ENCODE measurements around the gene ERCC3. TPM values are rescaled to one million over a fixed set of nuclear protein-coding genes. Genes with fewer than 3 reads are reported as not detected.
"Not testable (repeated sequence)": the region's sequence is repeated elsewhere in the genome, so short reads cannot be mapped to it uniquely, and the experiment has no call there.

The ERCC3 gene
- total and polyA plus RNA-seq, 4 donors = 13.4 to 52.2 (median 38.4) TPM

DNA sequence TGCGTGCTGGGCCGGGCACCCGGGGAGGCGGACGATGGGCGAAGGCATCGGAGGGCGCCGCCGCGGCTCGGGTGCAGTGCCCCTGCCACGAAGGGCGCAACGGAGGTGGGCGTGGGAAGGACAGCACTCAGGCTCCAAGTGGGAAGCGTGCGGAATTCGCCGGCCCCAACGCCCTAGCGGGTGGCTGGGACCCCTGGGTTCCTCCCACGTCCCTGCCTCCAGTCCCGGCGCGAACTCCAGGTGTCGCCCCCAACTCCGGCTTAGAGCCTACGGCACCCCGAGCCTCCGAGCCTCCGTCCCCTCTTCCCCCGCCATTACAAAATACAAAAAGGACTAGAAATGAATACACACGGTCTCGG is 75.2 kb downstream of the ERCC3 start:
- peaks cover 1% of the 10 kb centered on the region for H3K9me3 ChIP-seq (ENCODE audit: control insufficient read depth, low read length)
- no peaks in the 10 kb centered on the region for H3K4me1 ChIP-seq (ENCODE audit: control insufficient read depth in 1 of 2, insufficient read depth in 2 of 2, low read length in 2 of 2)
- H3K4me3 ChIP-seq (ENCODE audit: low read length in 2 of 2) = peak overlapping the region in 1 of 2 donors; percentile 42
- intact Hi-C loops (cut with DNase I) = no loop called here
- no peaks in the 10 kb centered on the region for H3K36me3 ChIP-seq (ENCODE audit: control insufficient read depth in 1 of 2, insufficient read depth in 2 of 2, low read length in 1 of 2)
- WGBS, 2 donors = 3% methylated on average over 29 to 35 of the region's 35 CpGs
- no peak overlapping the region for H3K27ac ChIP-seq (ENCODE audit: low read depth in 1 of 2, low read length in 2 of 2)
- ATAC-seq (ENCODE audit: low FRiP score) (peak; percentile 45), DNase-seq (no peak)
- H3K27me3 ChIP-seq (ENCODE audit: control insufficient read depth in 1 of 2, insufficient read depth in 2 of 2, low read length in 1 of 2) = no peaks in the 10 kb centered on the region

DNA sequence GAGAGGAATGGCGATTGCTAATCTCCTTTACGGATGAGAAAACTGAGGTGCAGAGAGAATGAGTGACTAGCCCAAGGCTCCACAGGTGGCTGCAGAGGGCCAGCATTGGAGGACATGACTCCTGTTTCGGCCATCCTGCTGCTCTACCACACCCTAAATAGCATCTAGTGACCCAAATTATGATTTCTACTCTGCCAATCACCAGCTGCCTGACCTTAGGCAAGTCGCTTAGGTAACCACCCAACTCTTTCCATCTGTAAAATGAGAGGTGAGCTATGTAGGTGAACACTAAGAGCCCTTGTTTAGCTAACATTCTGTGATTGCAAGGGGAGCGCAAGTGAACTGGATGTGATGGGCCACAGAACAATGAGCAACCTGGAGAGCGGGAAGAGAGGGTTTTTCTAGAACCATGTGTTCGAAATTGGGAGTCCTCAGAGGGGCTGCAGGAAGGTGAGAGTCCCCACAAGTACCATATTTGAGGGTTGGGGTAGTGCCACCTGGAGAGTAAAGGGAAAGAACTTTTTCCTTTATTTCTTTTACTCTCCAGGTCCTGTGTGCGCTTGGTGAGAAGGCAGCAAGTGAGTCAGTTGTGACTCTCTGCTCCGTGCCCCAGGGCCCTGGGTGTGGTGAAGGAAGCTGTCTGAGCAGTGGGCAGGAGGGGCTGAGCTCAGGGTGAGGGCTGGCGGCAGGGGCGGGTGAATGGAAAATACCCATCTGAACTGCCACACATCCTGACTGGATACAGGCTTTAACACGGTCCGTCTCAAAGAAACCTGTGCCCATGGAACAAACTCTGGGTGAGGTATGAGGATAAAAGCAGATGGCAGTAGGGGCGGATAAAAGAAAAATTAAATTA is 76.2 kb downstream of the ERCC3 start:
- Histone ChIP-seq H3K27ac (ENCODE audit: low read depth in 1 of 2, low read length in 2 of 2) (no peak overlapping the region), H3K4me1 (ENCODE audit: control insufficient read depth in 1 of 2, insufficient read depth in 2 of 2, low read length in 2 of 2) (no peaks in the 10 kb centered on the region), H3K36me3 (ENCODE audit: control insufficient read depth in 1 of 2, insufficient read depth in 2 of 2, low read length in 1 of 2) (no peaks in the 10 kb centered on the region), H3K9me3 (ENCODE audit: control insufficient read depth, low read length) (peaks cover 1% of the 10 kb centered on the region), H3K4me3 (ENCODE audit: low read length in 2 of 2) (no peak overlapping the region), H3K27me3 (ENCODE audit: control insufficient read depth in 1 of 2, insufficient read depth in 2 of 2, low read length in 1 of 2) (no peaks in the 10 kb centered on the region)
- DNase-seq (no peak), ATAC-seq (ENCODE audit: low FRiP score) (no peak)
- 94% methylated on average over 14 of the region's 14 CpGs for WGBS, 2 donors
- intact Hi-C loops (cut with DNase I) = no loop called here

- DNase-seq (no peak), ATAC-seq (ENCODE audit: low FRiP score) (no peak)
- H3K27me3 ChIP-seq (ENCODE audit: control insufficient read depth in 1 of 2, insufficient read depth in 2 of 2, low read length in 1 of 2) = no peaks in the 10 kb centered on the region
- intact Hi-C loops (cut with DNase I) = no loop called here
- H3K36me3 ChIP-seq (ENCODE audit: control insufficient read depth in 1 of 2, insufficient read depth in 2 of 2, low read length in 1 of 2) = no peaks in the 10 kb centered on the region
- H3K4me1 ChIP-seq (ENCODE audit: control insufficient read depth in 1 of 2, insufficient read depth in 2 of 2, low read length in 2 of 2) = no peaks in the 10 kb centered on the region
- no peak overlapping the region for H3K4me3 ChIP-seq (ENCODE audit: low read length in 2 of 2)
- 97 to 99% methylated on average over 1 of the region's 1 CpG for WGBS, 2 donors
- H3K27ac ChIP-seq (ENCODE audit: low read depth in 1 of 2, low read length in 2 of 2) = no peak overlapping the region
- H3K9me3 ChIP-seq (ENCODE audit: control insufficient read depth, low read length) = peaks cover 1% of the 10 kb centered on the region
These were observed 77.4 kb downstream of the ERCC3 start for GRCh38 chr2:127216593-127216992.

GRCh38 chr2:127216095-127216494 is 77.8 kb downstream of the ERCC3 start:
- H3K27ac ChIP-seq (ENCODE audit: low read depth in 1 of 2, low read length in 2 of 2) = no peak overlapping the region
- no peaks in the 10 kb centered on the region for H3K36me3 ChIP-seq (ENCODE audit: control insufficient read depth in 1 of 2, insufficient read depth in 2 of 2, low read length in 1 of 2)
- H3K4me3 ChIP-seq (ENCODE audit: low read length in 2 of 2) = no peak overlapping the region
- H3K9me3 ChIP-seq (ENCODE audit: control insufficient read depth, low read length) = peaks cover 1% of the 10 kb centered on the region
- WGBS, 2 donors = 37 to 54% methylated on average over 2 of the region's 2 CpGs
- intact Hi-C loops (cut with DNase I) = no loop called here
- no peaks in the 10 kb centered on the region for H3K4me1 ChIP-seq (ENCODE audit: control insufficient read depth in 1 of 2, insufficient read depth in 2 of 2, low read length in 2 of 2)
- DNase-seq (no peak), ATAC-seq (ENCODE audit: low FRiP score) (no peak)
- H3K27me3 ChIP-seq (ENCODE audit: control insufficient read depth in 1 of 2, insufficient read depth in 2 of 2, low read length in 1 of 2) = no peaks in the 10 kb centered on the region

- H3K27ac ChIP-seq (ENCODE audit: low read depth in 1 of 2, low read length in 2 of 2); intact Hi-C loops (cut with DNase I); H3K9me3 ChIP-seq (ENCODE audit: control insufficient read depth, low read length); ATAC-seq (ENCODE audit: low FRiP score); H3K36me3 ChIP-seq (ENCODE audit: control insufficient read depth in 1 of 2, insufficient read depth in 2 of 2, low read length in 1 of 2); DNase-seq; H3K27me3 ChIP-seq (ENCODE audit: control insufficient read depth in 1 of 2, insufficient read depth in 2 of 2, low read length in 1 of 2); H3K4me1 ChIP-seq (ENCODE audit: control insufficient read depth in 1 of 2, insufficient read depth in 2 of 2, low read length in 2 of 2); H3K4me3 ChIP-seq (ENCODE audit: low read length in 2 of 2): not testable (repeated sequence)
- WGBS, 2 donors = 64% methylated on average over 2 of the region's 2 CpGs
These were observed 79.7 kb downstream of the ERCC3 start for GRCh38 chr2:127214201-127214600.

DNA sequence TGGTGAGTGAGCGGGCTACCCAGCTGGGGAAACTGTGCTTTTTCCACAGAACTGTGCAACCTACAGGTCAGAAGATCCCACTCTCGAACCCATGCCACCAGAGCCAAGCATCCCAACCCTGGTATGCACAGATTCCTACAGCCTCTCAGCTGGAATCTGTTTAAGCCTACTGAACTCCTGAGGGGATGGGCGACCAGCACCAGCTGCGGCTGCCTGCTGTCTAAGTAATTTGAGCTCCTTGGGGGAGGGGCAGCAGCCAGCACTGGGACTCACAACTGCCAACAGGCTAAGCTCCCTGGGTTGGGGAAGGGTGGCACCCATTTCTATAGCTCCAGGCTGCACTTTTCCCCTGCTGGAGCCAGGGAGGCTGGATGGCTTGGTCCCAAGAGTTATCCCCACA is 85.6 kb downstream of the ERCC3 start:
- 79 to 84% methylated on average over 4 of the region's 4 CpGs for whole genome bisulfite sequencing, 2 donors
- peaks cover 1% of the 10 kb centered on the region for H3K9me3 ChIP-seq (ENCODE audit: control insufficient read depth, low read length)
- peaks cover 0 to 2% of the 10 kb centered on the region in 2 donors for H3K27me3 ChIP-seq (ENCODE audit: control insufficient read depth in 1 of 2, insufficient read depth in 2 of 2, low read length in 1 of 2)
- H3K4me1 ChIP-seq (ENCODE audit: control insufficient read depth in 1 of 2, insufficient read depth in 2 of 2, low read length in 2 of 2) = no peaks in the 10 kb centered on the region
- DNase-seq = no peak
- H3K27ac ChIP-seq (ENCODE audit: low read depth in 1 of 2, low read length in 2 of 2) = no peak overlapping the region
- H3K36me3 ChIP-seq (ENCODE audit: control insufficient read depth in 1 of 2, insufficient read depth in 2 of 2, low read length in 1 of 2) = no peaks in the 10 kb centered on the region
- no peak for ATAC-seq (ENCODE audit: low FRiP score)
- H3K4me3 ChIP-seq (ENCODE audit: low read length in 2 of 2) = no peak overlapping the region
- intact Hi-C loops (cut with DNase I) = no loop called here

Other genes starting within 250 kb of the ERCC3 start
- gene BIN1, start 187.0 kb downstream of the ERCC3 start, total RNA-seq = 10 to 100 TPM; 22.9 to 37.9 TPM
- gene BIN1, start 187.0 kb downstream of the ERCC3 start, polyA plus RNA-seq = 10 to 100 TPM; 15.4 to 20.3 TPM
- under 1 TPM; 0.16 to 0.42 TPM for gene CYP27C1, start 73.8 kb downstream of the ERCC3 start, total RNA-seq
- not detected for gene CYP27C1, start 73.8 kb downstream of the ERCC3 start, polyA plus RNA-seq
- gene MAP3K2, start 93.8 kb upstream of the ERCC3 start, total RNA-seq = 10 to 100 TPM; 67.6 to 79.3 TPM
- gene MAP3K2, start 93.8 kb upstream of the ERCC3 start, polyA plus RNA-seq = 10 to 100 TPM in 1 of 2 donors, 1 to 10 TPM in 1; 6.6 to 13.5 TPM
- gene PROC, start 124.3 kb upstream of the ERCC3 start, total RNA-seq = under 1 TPM in 1 of 2 donors, not detected in 1; 0.58 TPM
- gene PROC, start 124.3 kb upstream of the ERCC3 start, polyA plus RNA-seq = under 1 TPM; 0.26 to 0.50 TPM
- 10 to 100 TPM; 37.1 to 40.2 TPM for gene IWS1, start 232.3 kb upstream of the ERCC3 start, total RNA-seq
- gene IWS1, start 232.3 kb upstream of the ERCC3 start, polyA plus RNA-seq = 10 to 100 TPM; 14.0 to 27.6 TPM
- gene MYO7B, start 241.5 kb upstream of the ERCC3 start, total RNA-seq = 1 to 10 TPM in 1 of 2 donors, under 1 TPM in 1; 0.32 to 2.0 TPM
- gene MYO7B, start 241.5 kb upstream of the ERCC3 start, polyA plus RNA-seq = 10 to 100 TPM in 1 of 2 donors, 1 to 10 TPM in 1; 1.1 to 26.3 TPM

All from aorta (tissue), 5 donors.